B cell (primary cell): ENCODE results near the gene CDHR3. TPM values are rescaled to one million over a fixed set of nuclear protein-coding genes. Genes with fewer than 3 reads are reported as not detected.

Source experiments
- ATAC-seq: fragments of 200-7000 bp; cut with Tn5 transposase; one replicate; pipeline ENCODE4 v1.10.0; 2021; ENCODE audit warnings: low read depth, mild to moderate bottlenecking, moderate number of reproducible peaks, moderate library complexity
- CTCF ChIA-PET: fragments of 350-600 bp; sonication (Branson Sonifier 250); formaldehyde crosslinking; loops from one replicate; lab custom pipeline; 2021; ENCODE audit warnings: antibody characterized with exemption, inconsistent platforms; lab: Charles Lee
- POLR2A ChIA-PET: fragments of 350-600 bp; sonication (Branson Sonifier 250); formaldehyde crosslinking; loops from one replicate; lab custom pipeline; 2021; ENCODE audit warnings: antibody characterized with exemption; lab: Charles Lee
- DNase-seq: peaks from one replicate; pipeline ENCODE4 v3.0.0; 2013
- H2AFZ ChIP-seq: 2 replicates; pipeline ENCODE4 v1.6.1; 2012; ENCODE audit warnings: mild to moderate bottlenecking, low read depth, low read length; ENCODE audit not compliant: insufficient read depth, poor library complexity, severe bottlenecking
- H3K27ac ChIP-seq, 2 donors: 1 replicate in 1 of 2; 2 replicates in 1 of 2; pipeline ENCODE4 v1.5.1; 2012 to 2013; ENCODE audit warnings: low read length in 2 of 2, mild to moderate bottlenecking in 2 of 2, moderate library complexity in 1 of 2
- H3K27me3 ChIP-seq, 4 experiments: fragments of 200-600 bp in 1 of 4; sonication (generic) in 1 of 4; replicated peaks in 1 of 4; 1 replicate in 2 of 4; 2 replicates in 2 of 4; pipeline versions ENCODE4 v1.6.1 to v1.7.0; 2013 to 2016; ENCODE audit warnings: low read length in 3 of 4, mild to moderate bottlenecking in 2 of 4, mixed read lengths in 1 of 4, moderate library complexity in 1 of 4; ENCODE audit not compliant: insufficient read depth in 4 of 4, control insufficient read depth in 3 of 4; ENCODE audit errors: control extremely low read depth in 1 of 4
- H3K36me3 ChIP-seq, 2 experiments: replicated peaks in 1 of 2; 1 replicate in 1 of 2; 2 replicates in 1 of 2; pipeline versions ENCODE4 v1.6.1 to v1.7.1; 2013; ENCODE audit warnings: low read length in 1 of 2; ENCODE audit not compliant: insufficient read depth in 2 of 2, control insufficient read depth in 1 of 2; ENCODE audit errors: control extremely low read depth in 1 of 2, extremely low read depth in 1 of 2
- H3K4me1 ChIP-seq, 2 donors: fragments of 200-600 bp in 1 of 2; sonication (generic) in 1 of 2; 1 replicate in 1 of 2; 2 replicates in 1 of 2; pipeline versions ENCODE4 v1.5.1 to v1.6.1; 2013 to 2017; ENCODE audit warnings: low read length in 2 of 2; ENCODE audit not compliant: control insufficient read depth in 2 of 2, insufficient read depth in 2 of 2
- H3K4me2 ChIP-seq: replicated peaks from 2 replicates; pipeline ENCODE3; 2012; ENCODE audit warnings: mild to moderate bottlenecking, low read depth, low read length; ENCODE audit not compliant: poor library complexity, severe bottlenecking
- H3K4me3 ChIP-seq, 5 experiments: fragments of 200-600 bp in 1 of 5; sonication (generic) in 1 of 5; 1 replicate in 3 of 5; 2 replicates in 2 of 5; pipeline versions ENCODE4 v1.5.1 to v1.7.0; 2011 to 2016; ENCODE audit warnings: low read length in 4 of 5, mild to moderate bottlenecking in 4 of 5, low read depth in 2 of 5, control low read depth in 1 of 5, moderate library complexity in 1 of 5; ENCODE audit not compliant: insufficient read depth in 1 of 5; ENCODE audit errors: control extremely low read depth in 1 of 5, extremely low read depth in 1 of 5
- H3K79me2 ChIP-seq: fragments of 200-600 bp; sonication (generic); one replicate; pipeline ENCODE4 v1.6.0; 2016; ENCODE audit warnings: low read length; ENCODE audit not compliant: control insufficient read depth, insufficient read depth
- H3K9ac ChIP-seq: fragments of 200-600 bp; sonication (generic); 2 replicates; pipeline ENCODE4 v1.6.1; 2017; ENCODE audit warnings: mild to moderate bottlenecking, low read length, moderate library complexity
- H3K9me3 ChIP-seq, 3 donors: one replicate each; pipeline versions ENCODE4 v1.6.1 to v1.7.1; 2013; ENCODE audit warnings: low read length in 2 of 3; ENCODE audit not compliant: control insufficient read depth in 2 of 3, insufficient read depth in 1 of 3; ENCODE audit errors: control extremely low read depth in 1 of 3
- H4K20me1 ChIP-seq: 2 replicates; pipeline ENCODE4 v1.6.0; 2012; ENCODE audit warnings: mild to moderate bottlenecking, low read length; ENCODE audit not compliant: insufficient read depth, control insufficient read depth, poor library complexity, severe bottlenecking
- H3K27ac Mint-ChIP-seq: one replicate; pipeline ENCODE4 v1.8.0; 2021; ENCODE audit warnings: mixed read lengths
- H3K27me3 Mint-ChIP-seq: one replicate; pipeline ENCODE4 v1.8.0; 2021; ENCODE audit warnings: mixed read lengths
- H3K4me1 Mint-ChIP-seq: one replicate; pipeline ENCODE4 v1.8.0; 2021; ENCODE audit warnings: mixed read lengths
- H3K4me3 Mint-ChIP-seq: one replicate; pipeline ENCODE4 v1.8.0; 2021; ENCODE audit warnings: mixed read lengths
- H3K9me3 Mint-ChIP-seq: one replicate; pipeline ENCODE4 v1.8.0; 2022; ENCODE audit warnings: mixed read lengths; ENCODE audit not compliant: insufficient read depth
- EZH2 ChIP-seq: IDR thresholded peaks from 2 replicates; pipeline ENCODE4 v1.6.1; 2012; ENCODE audit warnings: borderline replicate concordance, low read depth, mild to moderate bottlenecking, moderate library complexity, low read length; ENCODE audit not compliant: insufficient read depth, poor library complexity, severe bottlenecking
- WGBS: methylation state at CpG from one replicate; pipeline ENCODE4 v1.1.5; 2013; ENCODE audit warnings: missing lambda C conversion rate; ENCODE audit not compliant: insufficient coverage; 5-methylcytosine and 5-hydroxymethylcytosine counted together
- intact Hi-C: fragments of 100-400 bp; cut with micrococcal nuclease; formaldehyde crosslinking; loops from one replicate; pipeline ENCODE4 v1.10.0; 2022
- polyA plus RNA-seq: library from polyadenylated mRNA; depleted of rRNA; stranded (reverse); fragments of >200 nt; gene quantifications from 2 replicates; pipeline ENCODE4 v1.2.3, GENCODE V29; 2012
- total RNA-seq, 2 donors: library from RNA; stranded (reverse); fragments of 120-200 nt in 1 of 2; gene quantifications; 1 replicate in 1 of 2; 2 replicates in 1 of 2; pipeline versions ENCODE4 v1.2.3 to v1.2.4, GENCODE V29; 2013 to 2022
- TF ChIP-seq, protein P1 (sequence below): fragments of 200-600 bp; IDR thresholded peaks from one replicate; pipeline ENCODE4 v1.8.0; 2022; ENCODE audit warnings: antibody characterized with exemption, mild to moderate bottlenecking

CDHR3 gene
- total and polyA plus RNA-seq, 2 donors (not counting 1 experiment from before 2014, with no cell fraction given): 0.34 to 2.6 TPM

DNA sequence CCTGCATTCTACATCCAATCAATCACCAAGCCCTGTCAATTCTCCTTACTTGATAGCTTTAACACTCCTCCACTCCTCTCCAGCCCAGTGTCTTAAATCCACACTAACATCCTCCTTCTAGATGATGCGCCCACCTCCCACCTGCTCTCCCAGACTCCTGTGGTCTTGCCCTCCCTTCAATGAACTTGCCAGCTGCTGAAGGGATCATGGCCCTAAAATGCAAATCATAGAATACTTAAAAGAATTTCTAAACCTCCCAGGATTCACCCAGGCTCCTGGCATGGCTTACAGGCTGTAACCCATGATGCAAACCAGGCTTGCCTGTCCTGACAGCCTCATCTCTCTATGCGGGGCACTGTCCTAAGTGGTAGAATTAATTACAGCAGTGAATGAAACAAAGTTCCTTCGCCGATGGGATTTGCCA, 105.5 kb downstream of the CDHR3 start:
- DNase-seq: no peak
- CTCF ChIA-PET: interaction anchor here (0.9 to 2.2 kb wide), 3 partner anchors 11 to 85 kb away, joined by 3 to 11 read pairs (median 3); no protein-coding TSS in a partner anchor
- H3K9ac ChIP-seq: no peak overlapping the region
- no peaks in the 10 kb centered on the region for H4K20me1 ChIP-seq
- TF ChIP-seq, protein P1, sequence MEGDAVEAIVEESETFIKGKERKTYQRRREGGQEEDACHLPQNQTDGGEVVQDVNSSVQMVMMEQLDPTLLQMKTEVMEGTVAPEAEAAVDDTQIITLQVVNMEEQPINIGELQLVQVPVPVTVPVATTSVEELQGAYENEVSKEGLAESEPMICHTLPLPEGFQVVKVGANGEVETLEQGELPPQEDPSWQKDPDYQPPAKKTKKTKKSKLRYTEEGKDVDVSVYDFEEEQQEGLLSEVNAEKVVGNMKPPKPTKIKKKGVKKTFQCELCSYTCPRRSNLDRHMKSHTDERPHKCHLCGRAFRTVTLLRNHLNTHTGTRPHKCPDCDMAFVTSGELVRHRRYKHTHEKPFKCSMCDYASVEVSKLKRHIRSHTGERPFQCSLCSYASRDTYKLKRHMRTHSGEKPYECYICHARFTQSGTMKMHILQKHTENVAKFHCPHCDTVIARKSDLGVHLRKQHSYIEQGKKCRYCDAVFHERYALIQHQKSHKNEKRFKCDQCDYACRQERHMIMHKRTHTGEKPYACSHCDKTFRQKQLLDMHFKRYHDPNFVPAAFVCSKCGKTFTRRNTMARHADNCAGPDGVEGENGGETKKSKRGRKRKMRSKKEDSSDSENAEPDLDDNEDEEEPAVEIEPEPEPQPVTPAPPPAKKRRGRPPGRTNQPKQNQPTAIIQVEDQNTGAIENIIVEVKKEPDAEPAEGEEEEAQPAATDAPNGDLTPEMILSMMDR: no peak
- TF ChIP-seq EZH2: no peak
- Mint-ChIP-seq H3K27ac (peak overlapping the region; percentile 99), H3K4me3 (peak overlapping the region; percentile 29), H3K27me3 (no peaks in the 10 kb centered on the region), H3K4me1 (peaks cover 92% of the 10 kb centered on the region), H3K9me3 (no peaks in the 10 kb centered on the region)
- peaks cover 27% of the 10 kb centered on the region for H3K79me2 ChIP-seq
- H3K36me3 ChIP-seq: no peaks in the 10 kb centered on the region
- WGBS: 92% methylated on average over 1 of the region's 4 CpGs
- H3K9me3 ChIP-seq: no peaks in the 10 kb centered on the region
- no peak overlapping the region for H3K4me3 ChIP-seq
- peak overlapping the region; percentile 14 for H2AFZ ChIP-seq
- ATAC-seq: no peak
- H3K27me3 ChIP-seq: no peaks in the 10 kb centered on the region
- intact Hi-C loops: loop anchor here (10.0 kb wide), 1 partner anchor 596 kb away; the partner anchor contains the start of gene CCDC71L
- peaks cover 90 to 100% of the 10 kb centered on the region in 2 donors for H3K4me1 ChIP-seq
- peak overlapping the region; percentile 14 to 95 for H3K27ac ChIP-seq
- peak overlapping the region; percentile 77 for H3K4me2 ChIP-seq
- POLR2A ChIA-PET: interaction anchor here (0.8 to 3.3 kb wide), 2 partner anchors 10 to 21 kb away, joined by 3 to 14 read pairs; no protein-coding TSS in a partner anchor

DNA sequence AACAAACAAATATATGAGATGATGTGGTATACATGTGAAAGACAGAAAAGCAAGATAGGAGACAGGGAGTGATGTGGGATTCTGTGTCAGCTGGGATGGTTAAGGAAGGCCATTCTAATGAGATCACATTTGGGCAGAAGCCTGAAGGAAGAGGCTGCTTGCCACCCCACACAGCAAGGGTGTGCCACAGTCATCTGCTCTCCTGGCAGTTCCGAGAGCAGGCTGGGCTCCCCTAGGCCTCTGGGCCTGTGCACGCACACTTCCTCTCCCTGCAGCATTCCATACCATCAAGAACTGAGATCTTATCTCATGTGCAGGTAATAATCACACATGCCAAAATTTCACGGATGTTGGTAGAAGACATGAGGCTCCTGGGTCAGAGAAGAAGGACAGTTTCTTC, 105.9 kb downstream of the CDHR3 start:
- CTCF ChIA-PET: interaction anchor here (2.2 to 7.5 kb wide), 4 partner anchors 8 to 85 kb away, joined by 11 to 147 read pairs (median 64); no protein-coding TSS in a partner anchor
- peaks cover 92% of the 10 kb centered on the region for H3K4me1 Mint-ChIP-seq
- WGBS: 88% methylated on average over 2 of the region's 3 CpGs

More for the DNA sequence above, 105.9 kb downstream of the CDHR3 start:
- Histone ChIP-seq H3K4me3 (no peak overlapping the region), H3K27ac (peak overlapping the region; percentile 95 to 97), H3K9me3 (no peaks in the 10 kb centered on the region), H3K79me2 (peaks cover 23% of the 10 kb centered on the region), H3K4me1 (peaks cover 90 to 100% of the 10 kb centered on the region in 2 donors), H2AFZ (no peak overlapping the region), H3K36me3 (no peaks in the 10 kb centered on the region), H3K9ac (no peak overlapping the region), H3K4me2 (peak overlapping the region; percentile 77), H4K20me1 (no peaks in the 10 kb centered on the region), H3K27me3 (no peaks in the 10 kb centered on the region)
- POLR2A ChIA-PET: interaction anchor here (1.3 to 6.2 kb wide), 3 partner anchors 9 to 14 kb away, joined by 5 to 148 read pairs (median 14); no protein-coding TSS in a partner anchor
- peak overlapping the region; percentile 99 for H3K27ac Mint-ChIP-seq
- H3K27me3 Mint-ChIP-seq: no peaks in the 10 kb centered on the region
- intact Hi-C loops: loop anchor here (10.0 kb wide), 1 partner anchor 596 kb away; the partner anchor contains the start of gene CCDC71L
- no peak for TF ChIP-seq EZH2
- TF ChIP-seq, protein P1: no peak
- DNase-seq (no peak), ATAC-seq (no peak)
- H3K9me3 Mint-ChIP-seq: no peaks in the 10 kb centered on the region
- peak overlapping the region; percentile 29 for H3K4me3 Mint-ChIP-seq
